IPS-18a (cell line): ENCODE data around the gene MACF1.
"Not testable (repeated sequence)": the region's sequence is repeated elsewhere in the genome, so short reads cannot be mapped to it uniquely, and the experiment has no call there.

ENCODE experiments used
- H3K27ac ChIP-seq: one replicate; pipeline ENCODE4 v1.5.1; 2013; ENCODE audit warnings: low read length
- H3K27me3 ChIP-seq: one replicate; pipeline ENCODE4 v1.6.1; 2013; ENCODE audit warnings: mild to moderate bottlenecking, low read length; ENCODE audit not compliant: control insufficient read depth, insufficient read depth
- H3K36me3 ChIP-seq: one replicate; pipeline ENCODE4 v1.6.1; 2013; ENCODE audit warnings: low read depth, low read length; ENCODE audit not compliant: control insufficient read depth
- H3K4me1 ChIP-seq: one replicate; pipeline ENCODE4 v1.6.1; 2013; ENCODE audit warnings: low read depth, low read length; ENCODE audit not compliant: control insufficient read depth
- H3K4me3 ChIP-seq: one replicate; pipeline ENCODE4 v1.5.1; 2013; ENCODE audit warnings: low read length
- H3K9ac ChIP-seq: one replicate; pipeline ENCODE4 v1.6.1; 2013; ENCODE audit warnings: mild to moderate bottlenecking, low read length, moderate library complexity
- H3K9me3 ChIP-seq: one replicate; pipeline ENCODE4 v1.6.1; 2013; ENCODE audit warnings: low read depth, low read length; ENCODE audit not compliant: control insufficient read depth

Gene MACF1

DNA sequence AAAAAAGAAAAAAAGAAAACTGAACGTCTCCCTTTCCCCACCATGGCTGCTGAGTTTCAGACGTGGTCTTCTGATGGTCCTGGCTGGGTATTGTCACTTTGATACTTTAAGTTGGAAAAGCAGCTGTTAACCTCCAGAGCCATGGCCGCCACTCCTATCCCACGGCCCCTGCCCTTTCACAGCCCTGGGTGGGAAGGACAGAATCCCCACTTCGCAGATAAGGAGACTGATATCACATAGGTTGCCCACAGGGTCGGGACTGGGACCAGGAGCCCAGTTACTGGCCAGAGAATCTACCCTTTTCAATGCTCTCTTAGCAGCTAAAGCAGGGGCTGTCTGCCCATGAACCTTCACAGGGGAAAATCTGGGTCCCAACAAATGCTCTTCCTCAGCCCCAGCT lies 303.8 kb downstream of the MACF1 start:
- Histone ChIP-seq H3K9ac (no peak overlapping the region), H3K36me3 (no peaks in the 10 kb centered on the region), H3K27me3 (peaks cover 6% of the 10 kb centered on the region), H3K9me3 (no peaks in the 10 kb centered on the region), H3K27ac (no peak overlapping the region), H3K4me1 (peaks cover 3% of the 10 kb centered on the region), H3K4me3 (no peak overlapping the region)

DNA sequence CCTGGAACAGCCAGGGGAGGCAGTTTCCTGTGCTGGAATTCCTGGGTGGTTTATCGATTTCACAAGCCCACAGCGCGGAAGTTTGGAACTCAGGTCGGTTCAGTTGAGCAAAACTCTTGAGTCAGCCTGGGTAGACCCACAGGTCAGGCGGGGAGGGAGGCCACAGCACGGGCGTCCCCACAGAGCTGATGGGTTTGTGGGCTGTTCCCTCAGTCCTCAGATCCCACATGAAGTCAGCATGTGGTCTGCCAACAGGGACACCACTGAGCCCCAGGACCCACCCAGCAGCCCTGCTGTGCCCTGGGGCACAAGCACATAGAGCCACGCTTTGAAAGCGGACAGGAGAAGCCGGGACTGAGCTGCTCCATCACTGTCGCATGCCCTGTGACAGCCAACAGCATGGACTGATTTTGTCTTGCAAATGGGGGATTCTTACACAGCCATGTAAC lies 304.4 kb downstream of the MACF1 start:
- Histone ChIP-seq H3K4me3 (no peak overlapping the region), H3K9ac (no peak overlapping the region), H3K36me3 (no peaks in the 10 kb centered on the region), H3K27ac (no peak overlapping the region), H3K27me3 (peaks cover 12% of the 10 kb centered on the region), H3K9me3 (no peaks in the 10 kb centered on the region), H3K4me1 (peaks cover 3% of the 10 kb centered on the region)

DNA sequence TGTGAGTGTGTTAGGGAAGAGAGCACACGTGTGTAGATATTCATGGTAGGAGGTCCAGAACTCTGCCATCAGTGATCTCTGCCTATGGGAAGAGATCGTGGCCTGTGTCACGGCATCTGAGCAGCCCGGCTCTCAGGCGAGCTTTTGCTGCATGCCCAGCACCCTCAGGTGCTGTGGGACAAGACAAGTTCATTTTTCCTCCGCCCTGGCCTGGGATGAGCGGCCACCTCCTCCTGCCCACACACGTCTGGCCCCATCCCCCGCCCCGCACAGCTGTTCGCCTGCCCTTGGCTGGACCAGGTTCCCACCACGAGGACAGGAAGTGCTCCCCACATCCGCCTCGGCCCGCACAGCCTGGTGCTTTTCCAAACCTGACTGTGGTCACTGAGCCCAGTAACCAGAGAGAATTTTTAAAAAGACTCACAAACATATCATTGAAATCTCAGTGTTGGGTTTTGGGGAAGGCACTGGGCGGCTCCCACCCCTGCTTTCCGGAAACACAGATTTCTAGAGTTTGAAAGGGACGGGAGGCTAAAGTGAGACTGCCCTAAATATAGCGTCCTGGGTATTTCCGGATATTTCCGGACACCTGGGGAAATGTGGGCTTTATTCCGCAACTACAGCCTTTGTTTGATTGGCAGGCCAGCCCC lies 305.0 kb downstream of the MACF1 start:
- H3K27ac ChIP-seq: no peak overlapping the region
- peaks cover 17% of the 10 kb centered on the region for H3K27me3 ChIP-seq
- H3K9ac ChIP-seq: no peak overlapping the region
- no peaks in the 10 kb centered on the region for H3K9me3 ChIP-seq
- peaks cover 3% of the 10 kb centered on the region for H3K4me1 ChIP-seq
- no peaks in the 10 kb centered on the region for H3K36me3 ChIP-seq
- H3K4me3 ChIP-seq: no peak overlapping the region

DNA sequence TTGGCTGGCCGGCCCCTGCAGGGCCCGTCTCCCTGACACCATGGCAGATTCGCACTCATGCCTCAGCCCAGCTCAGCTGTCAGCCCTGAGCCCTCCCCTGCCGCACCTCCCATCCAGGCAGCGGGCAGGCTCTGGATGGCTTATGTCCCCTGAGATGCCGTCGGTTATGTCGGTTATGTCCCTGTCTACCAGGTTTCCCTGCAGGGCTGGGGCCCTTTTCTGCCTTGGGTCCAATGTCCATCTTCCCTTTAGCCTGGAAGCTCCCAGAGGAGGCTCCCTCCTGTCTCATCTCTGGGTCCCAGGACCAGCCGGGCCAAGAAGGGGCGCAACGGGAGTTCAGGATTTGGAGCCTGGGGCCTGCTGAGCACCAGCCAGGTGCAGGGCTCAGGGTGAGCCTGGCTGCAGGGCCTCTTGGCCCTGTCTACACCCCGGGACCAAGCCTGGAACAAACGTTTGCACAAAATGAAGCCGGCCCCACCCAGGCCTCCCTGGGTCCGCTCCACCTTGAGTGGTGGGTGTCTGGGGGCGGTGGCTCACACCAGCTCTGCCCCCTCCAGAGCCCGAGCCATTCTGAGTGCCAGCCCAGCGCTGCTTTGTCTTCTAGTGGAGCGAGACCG lies 306.2 kb downstream of the MACF1 start:
- not testable (repeated sequence) for H3K4me3 ChIP-seq

DNA sequence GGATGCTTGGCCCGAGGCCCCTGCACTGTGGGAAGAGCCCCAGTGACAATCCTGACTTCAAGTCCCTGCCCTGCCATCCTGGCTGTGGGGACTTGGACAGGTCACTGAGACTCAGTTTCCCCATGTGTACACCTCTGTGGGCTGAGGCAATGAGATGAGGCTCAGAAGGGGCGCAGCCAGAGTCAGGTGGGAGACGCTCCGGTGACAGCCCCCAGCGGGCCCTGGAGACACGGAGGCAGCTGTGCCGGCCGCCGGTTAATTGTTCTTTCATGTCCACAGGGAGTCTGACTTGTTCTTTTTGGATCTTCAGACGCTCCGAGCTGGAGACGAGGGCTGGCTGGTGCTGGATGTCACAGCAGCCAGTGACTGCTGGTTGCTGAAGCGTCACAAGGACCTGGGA lies 307.0 kb downstream of the MACF1 start:
- H3K36me3 ChIP-seq, H3K4me1 ChIP-seq: not testable (repeated sequence)
- peaks cover 27% of the 10 kb centered on the region for H3K27me3 ChIP-seq

More for the DNA sequence above, 306.2 kb downstream of the MACF1 start:
- not testable (repeated sequence) for H3K27ac ChIP-seq, H3K9me3 ChIP-seq, H3K4me1 ChIP-seq, H3K9ac ChIP-seq, H3K36me3 ChIP-seq
- H3K27me3 ChIP-seq: peaks cover 26% of the 10 kb centered on the region

DNA sequence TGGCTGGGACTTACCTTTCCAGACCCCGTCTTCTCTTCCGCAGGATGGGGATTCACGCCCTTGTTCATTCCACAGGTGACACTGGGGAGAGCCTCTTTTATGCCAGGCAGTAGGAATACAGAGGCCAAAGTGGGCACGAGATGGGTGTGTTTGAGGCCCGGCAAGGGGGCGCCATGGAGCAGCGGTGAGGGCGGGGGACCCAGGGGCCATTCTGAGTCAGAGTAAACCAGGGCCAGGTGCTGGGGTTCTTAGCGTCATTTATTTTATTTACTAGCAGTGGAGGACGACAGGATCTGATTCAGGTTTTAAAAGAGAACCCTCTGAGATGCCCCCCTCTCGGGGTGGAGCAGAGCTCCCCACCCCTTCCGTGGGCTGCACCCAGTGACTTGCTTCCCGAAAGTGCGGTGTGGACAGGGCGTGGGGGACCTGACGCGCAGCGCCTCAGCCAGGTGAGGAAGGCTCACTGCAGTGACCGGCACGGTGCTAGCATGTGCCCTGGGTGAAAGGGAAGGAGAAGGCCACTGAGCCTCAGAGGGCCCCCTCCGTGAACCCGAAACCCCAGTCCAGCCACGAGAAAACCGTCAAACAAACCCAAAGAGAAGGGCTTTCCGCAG lies 307.8 kb downstream of the MACF1 start:
- H3K27ac ChIP-seq, H3K9me3 ChIP-seq, H3K9ac ChIP-seq, H3K4me3 ChIP-seq, H3K36me3 ChIP-seq, H3K4me1 ChIP-seq: not testable (repeated sequence)
- H3K27me3 ChIP-seq: peaks cover 29% of the 10 kb centered on the region

More for the DNA sequence above, 307.0 kb downstream of the MACF1 start:
- not testable (repeated sequence) for H3K9me3 ChIP-seq, H3K27ac ChIP-seq, H3K4me3 ChIP-seq, H3K9ac ChIP-seq

DNA sequence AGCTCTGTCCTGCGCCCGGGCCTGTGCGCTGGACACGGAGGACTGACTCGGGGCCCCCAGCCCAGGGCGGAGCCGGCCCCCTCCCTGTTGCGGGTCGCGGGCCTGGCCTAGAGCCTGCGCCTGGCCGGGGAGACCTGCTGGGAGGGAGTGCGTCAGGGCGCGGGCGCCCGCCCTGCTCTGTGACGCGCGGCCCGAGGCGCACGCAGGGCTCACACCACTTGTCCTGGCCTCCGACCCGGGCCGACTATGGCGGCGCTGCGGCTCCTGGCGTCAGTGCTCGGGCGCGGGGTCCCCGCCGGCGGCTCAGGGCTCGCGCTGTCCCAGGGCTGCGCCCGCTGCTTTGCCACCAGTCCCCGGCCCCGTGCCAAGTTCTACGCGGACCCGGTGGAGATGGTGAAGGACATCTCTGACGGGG lies 310.2 kb downstream of the MACF1 start:
- not testable (repeated sequence) for H3K4me3 ChIP-seq, H3K27ac ChIP-seq, H3K4me1 ChIP-seq, H3K9ac ChIP-seq, H3K9me3 ChIP-seq, H3K36me3 ChIP-seq
- peaks cover 24% of the 10 kb centered on the region for H3K27me3 ChIP-seq

DNA sequence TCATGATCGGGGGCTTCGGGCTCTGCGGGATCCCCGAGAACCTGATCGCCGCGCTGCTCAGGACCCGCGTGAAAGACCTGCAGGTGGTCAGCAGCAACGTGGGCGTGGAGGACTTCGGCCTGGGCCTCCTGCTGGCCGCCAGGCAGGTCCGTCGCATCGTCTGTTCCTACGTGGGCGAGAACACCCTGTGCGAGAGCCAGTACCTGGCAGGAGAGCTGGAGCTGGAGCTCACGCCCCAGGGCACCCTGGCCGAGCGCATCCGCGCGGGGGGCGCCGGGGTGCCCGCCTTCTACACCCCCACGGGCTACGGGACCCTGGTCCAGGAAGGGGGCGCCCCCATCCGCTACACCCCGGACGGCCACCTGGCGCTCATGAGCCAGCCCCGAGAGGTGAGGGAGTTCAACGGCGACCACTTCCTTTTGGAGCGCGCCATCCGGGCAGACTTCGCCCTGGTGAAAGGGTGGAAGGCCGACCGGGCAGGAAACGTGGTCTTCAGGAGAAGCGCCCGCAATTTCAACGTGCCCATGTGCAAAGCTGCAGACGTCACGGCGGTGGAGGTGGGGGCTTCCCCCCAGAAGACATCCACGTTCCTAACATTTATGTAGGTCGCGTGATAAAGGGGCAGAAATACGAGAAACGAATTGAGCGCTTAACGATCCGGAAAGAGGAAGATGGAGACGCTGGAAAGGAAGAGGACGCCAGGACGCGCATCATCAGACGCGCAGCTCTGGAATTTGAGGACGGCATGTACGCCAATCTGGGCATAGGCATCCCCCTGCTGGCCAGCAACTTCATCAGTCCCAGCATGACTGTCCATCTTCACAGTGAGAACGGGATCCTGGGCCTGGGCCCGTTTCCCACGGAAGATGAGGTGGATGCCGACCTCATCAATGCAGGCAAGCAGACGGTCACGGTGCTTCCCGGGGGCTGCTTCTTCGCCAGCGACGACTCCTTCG lies 310.9 kb downstream of the MACF1 start:
- H3K9ac ChIP-seq, H3K27ac ChIP-seq, H3K4me3 ChIP-seq, H3K4me1 ChIP-seq, H3K9me3 ChIP-seq, H3K36me3 ChIP-seq: not testable (repeated sequence)
- peaks cover 24% of the 10 kb centered on the region for H3K27me3 ChIP-seq

DNA sequence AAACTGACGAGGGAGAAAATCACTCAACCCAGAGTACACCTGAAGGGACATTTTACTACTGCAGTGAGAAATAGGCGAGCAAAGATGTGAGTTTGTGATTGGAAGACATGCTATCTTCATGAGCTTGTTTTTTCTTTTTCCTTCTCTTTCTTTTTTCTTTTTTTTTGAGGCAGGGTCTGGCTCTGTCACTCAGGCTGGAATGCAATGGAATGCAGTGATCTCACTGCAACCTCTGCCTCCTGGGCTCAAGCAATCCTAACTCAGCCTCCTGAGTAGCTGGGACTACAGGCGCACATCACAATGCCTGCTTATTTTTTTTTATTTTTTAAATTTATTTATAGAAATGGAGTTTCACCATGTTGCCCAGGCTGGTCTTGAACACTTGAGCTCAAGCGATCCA lies 312.3 kb downstream of the MACF1 start:
- not testable (repeated sequence) for H3K27ac ChIP-seq, H3K4me3 ChIP-seq, H3K4me1 ChIP-seq, H3K9me3 ChIP-seq, H3K36me3 ChIP-seq, H3K9ac ChIP-seq
- peaks cover 24% of the 10 kb centered on the region for H3K27me3 ChIP-seq

DNA sequence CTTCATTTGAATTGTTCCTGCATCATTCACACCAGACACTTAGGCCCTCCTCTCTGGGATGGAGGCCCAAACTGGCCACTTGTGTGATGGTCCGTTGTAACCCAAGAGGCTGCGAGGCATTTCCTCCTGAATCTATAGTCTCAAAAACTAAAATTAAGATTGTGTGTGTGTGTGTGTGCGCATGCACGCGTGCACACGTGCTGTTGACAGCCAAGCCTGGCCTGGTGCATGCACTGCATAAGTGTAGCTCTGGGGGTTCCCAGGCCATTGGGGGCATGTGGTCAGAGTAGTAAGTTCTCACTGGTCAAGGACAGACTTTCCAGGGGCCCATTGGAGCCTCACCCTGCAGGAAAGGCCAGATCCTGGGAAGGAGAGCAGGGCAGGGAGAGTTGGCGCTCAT lies 313.4 kb downstream of the MACF1 start:
- not testable (repeated sequence) for H3K4me3 ChIP-seq, H3K4me1 ChIP-seq, H3K9ac ChIP-seq, H3K9me3 ChIP-seq, H3K27ac ChIP-seq, H3K36me3 ChIP-seq
- H3K27me3 ChIP-seq: peaks cover 24% of the 10 kb centered on the region

DNA sequence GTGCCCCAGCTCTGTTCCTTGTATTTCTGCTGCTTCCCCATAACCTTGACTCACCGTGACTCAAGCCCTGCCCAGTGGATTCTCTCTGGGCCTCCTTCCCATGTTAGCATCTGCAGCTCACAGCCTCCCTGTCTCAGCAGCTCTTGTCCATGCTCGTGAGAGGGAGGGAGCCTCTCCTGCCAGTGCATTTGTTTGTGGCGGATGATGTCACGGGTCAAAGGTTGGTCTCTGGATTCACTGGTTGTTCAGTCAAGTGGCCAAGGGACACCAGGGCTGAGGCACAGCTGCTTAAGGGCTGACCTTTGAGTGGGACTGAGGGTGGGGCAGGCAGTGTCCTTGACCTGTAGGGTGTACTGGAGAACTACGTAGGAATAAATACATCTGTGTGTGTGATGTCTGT lies 314.9 kb downstream of the MACF1 start:
- H3K27ac ChIP-seq, H3K9ac ChIP-seq, H3K4me3 ChIP-seq, H3K4me1 ChIP-seq, H3K9me3 ChIP-seq, H3K36me3 ChIP-seq: not testable (repeated sequence)
- H3K27me3 ChIP-seq: peaks cover 15% of the 10 kb centered on the region
